Tibial nerve (tissue), 4 donors: ENCODE results near the gene ABCB4.

Experiments used
- CTCF ChIP-seq, 5 experiments: fragments of 200-600 bp in 3 of 5; fragments of 450-650 bp in 2 of 5; sonication (generic) in 3 of 5; IDR thresholded peaks; one replicate each; pipeline ENCODE4 v1.5.1; 2016 to 2019; ENCODE audit warnings: antibody characterized with exemption in 5 of 5, mild to moderate bottlenecking in 3 of 5, moderate library complexity in 2 of 5
- EP300 ChIP-seq, 2 donors: sonication (generic); formaldehyde crosslinking; IDR thresholded peaks; one replicate each; pipeline ENCODE4 v1.6.1; 2017; ENCODE audit warnings: antibody characterized with exemption in 2 of 2, mild to moderate bottlenecking in 1 of 2
- POLR2A ChIP-seq, 2 donors: fragments of 450-650 bp; IDR thresholded peaks; one replicate each; pipeline ENCODE4 v1.6.1; 2017; ENCODE audit warnings: antibody characterized with exemption in 2 of 2, mild to moderate bottlenecking in 2 of 2, moderate library complexity in 2 of 2

DNA sequence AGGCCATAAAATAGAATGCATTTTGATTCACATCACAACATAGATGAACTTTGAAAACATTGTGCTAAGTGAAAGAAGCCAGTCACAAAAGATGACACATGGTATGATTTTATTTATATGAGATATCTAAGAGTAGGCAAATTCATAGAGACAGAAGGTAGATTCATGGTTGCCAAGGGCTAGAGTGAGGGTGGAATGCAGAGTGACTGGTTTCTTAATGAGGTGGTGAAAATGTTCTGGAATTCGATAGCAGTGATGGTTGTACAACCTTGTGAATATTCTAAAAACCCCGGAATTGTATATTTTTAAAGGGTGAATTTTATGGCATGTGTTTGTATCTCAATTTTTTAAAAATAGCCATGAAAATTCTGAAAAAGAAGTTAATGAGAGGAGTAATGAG lies 42.9 kb downstream of the ABCB4 start:
- no peak for TF ChIP-seq CTCF (IDR thresholded peaks at IDR 0.05)
- no peak for TF ChIP-seq POLR2A (IDR thresholded peaks at IDR 0.05)
- TF ChIP-seq EP300 (IDR thresholded peaks at IDR 0.05): no peak
